ENCODE data around the gene RPL6. TPM values are rescaled to one million over a fixed set of nuclear protein-coding genes. Genes with fewer than 3 reads are reported as not detected.

RPL6 gene
- polyA plus RNA-seq, 1 of the 3 experiments (the other 2 are of a cell fraction) = 2,073 TPM

- 85% methylated on average over 5 of the region's 5 CpGs for WGBS (ENCODE audit: low lambda C conversion rate)
- H3K9ac ChIP-seq = no peak overlapping the region
- H3F3A ChIP-seq (replicated peaks; ENCODE audit: insufficient read depth) = peaks cover 38% of the 10 kb centered on the region
- ChIA-PET CTCF (interaction anchor here (0.7 to 2.3 kb wide), 2 partner anchors 14 to 203 kb away, joined by 3 to 8 read pairs; no protein-coding TSS in a partner anchor), POLR2A (no interaction called here)
- no peaks in the 10 kb centered on the region for H3K9me3 ChIP-seq
- H3K4me2 ChIP-seq = no peak overlapping the region
- H3K27me3 ChIP-seq (ENCODE audit: insufficient read depth) = no peaks in the 10 kb centered on the region
- no peaks in the 10 kb centered on the region for H3K9me2 ChIP-seq
- H3K4me3 ChIP-seq (ENCODE audit: low read depth in 2 of 2, low read length in 1 of 2) = no peak overlapping the region
- peaks cover 18% of the 10 kb centered on the region for H4K20me1 ChIP-seq (ENCODE audit: insufficient read depth)
- H2AFZ ChIP-seq (ENCODE audit: low read depth) = no peak overlapping the region
- DNase-seq = no peak
- no peak for TF ChIP-seq NRF1 (IDR thresholded peaks at IDR 0.05; ENCODE audit: low read depth, low read length)
- no peak for TF ChIP-seq IRF3 (IDR thresholded peaks at IDR 0.05; ENCODE audit: low read depth, low read length)
- TF ChIP-seq FOXJ3 (CRISPR knock-in tag; IDR thresholded peaks at IDR 0.05) = no peak
- no peak for TF ChIP-seq JUND (IDR thresholded peaks at IDR 0.05)
- TF ChIP-seq, protein P1, sequence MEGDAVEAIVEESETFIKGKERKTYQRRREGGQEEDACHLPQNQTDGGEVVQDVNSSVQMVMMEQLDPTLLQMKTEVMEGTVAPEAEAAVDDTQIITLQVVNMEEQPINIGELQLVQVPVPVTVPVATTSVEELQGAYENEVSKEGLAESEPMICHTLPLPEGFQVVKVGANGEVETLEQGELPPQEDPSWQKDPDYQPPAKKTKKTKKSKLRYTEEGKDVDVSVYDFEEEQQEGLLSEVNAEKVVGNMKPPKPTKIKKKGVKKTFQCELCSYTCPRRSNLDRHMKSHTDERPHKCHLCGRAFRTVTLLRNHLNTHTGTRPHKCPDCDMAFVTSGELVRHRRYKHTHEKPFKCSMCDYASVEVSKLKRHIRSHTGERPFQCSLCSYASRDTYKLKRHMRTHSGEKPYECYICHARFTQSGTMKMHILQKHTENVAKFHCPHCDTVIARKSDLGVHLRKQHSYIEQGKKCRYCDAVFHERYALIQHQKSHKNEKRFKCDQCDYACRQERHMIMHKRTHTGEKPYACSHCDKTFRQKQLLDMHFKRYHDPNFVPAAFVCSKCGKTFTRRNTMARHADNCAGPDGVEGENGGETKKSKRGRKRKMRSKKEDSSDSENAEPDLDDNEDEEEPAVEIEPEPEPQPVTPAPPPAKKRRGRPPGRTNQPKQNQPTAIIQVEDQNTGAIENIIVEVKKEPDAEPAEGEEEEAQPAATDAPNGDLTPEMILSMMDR (IDR thresholded peaks at IDR 0.05) = no peak
- TF ChIP-seq MXI1 (IDR thresholded peaks at IDR 0.05; ENCODE audit: low read depth, low read length) = no peak
- no peak for TF ChIP-seq SMC3 (IDR thresholded peaks at IDR 0.05; ENCODE audit: low read depth, low read length)
- TF ChIP-seq, protein P2, sequence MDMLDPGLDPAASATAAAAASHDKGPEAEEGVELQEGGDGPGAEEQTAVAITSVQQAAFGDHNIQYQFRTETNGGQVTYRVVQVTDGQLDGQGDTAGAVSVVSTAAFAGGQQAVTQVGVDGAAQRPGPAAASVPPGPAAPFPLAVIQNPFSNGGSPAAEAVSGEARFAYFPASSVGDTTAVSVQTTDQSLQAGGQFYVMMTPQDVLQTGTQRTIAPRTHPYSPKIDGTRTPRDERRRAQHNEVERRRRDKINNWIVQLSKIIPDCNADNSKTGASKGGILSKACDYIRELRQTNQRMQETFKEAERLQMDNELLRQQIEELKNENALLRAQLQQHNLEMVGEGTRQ (IDR thresholded peaks at IDR 0.05; ENCODE audit: borderline replicate concordance, low read depth, low read length) = no peak
- TF ChIP-seq RXRA (IDR thresholded peaks at IDR 0.05; ENCODE audit: borderline replicate concordance, low read depth) = no peak
- no peak for TF ChIP-seq MEF2A (IDR thresholded peaks at IDR 0.05; ENCODE audit: borderline replicate concordance, low read depth)
- TF ChIP-seq RAD21 (IDR thresholded peaks at IDR 0.05; ENCODE audit: low read length) = no peak
- no peak for TF ChIP-seq SIN3A (IDR thresholded peaks at IDR 0.05; ENCODE audit: borderline replicate concordance, low read depth, low read length)
- no peak for TF ChIP-seq NFIC (IDR thresholded peaks at IDR 0.05; ENCODE audit: borderline replicate concordance)
- TF ChIP-seq GABPA (IDR thresholded peaks at IDR 0.05; ENCODE audit: low read depth) = no peak
- no peak for TF ChIP-seq POLR2AphosphoS5 (IDR thresholded peaks at IDR 0.05; ENCODE audit: low read depth, low read length)
- no peak for TF ChIP-seq FOXM1 (IDR thresholded peaks at IDR 0.05; ENCODE audit: low read depth)
- TF ChIP-seq GATA2 (CRISPR knock-in tag; IDR thresholded peaks at IDR 0.05) = no peak
- TF ChIP-seq FOSL2 (IDR thresholded peaks at IDR 0.05; ENCODE audit: borderline replicate concordance, low read depth) = no peak
- no peak for TF ChIP-seq YY1 (IDR thresholded peaks at IDR 0.05; ENCODE audit: low read depth)
- no peak overlapping the region for H3K27ac ChIP-seq (ENCODE audit: low read depth in 2 of 2, low read length in 1 of 2)
- no peaks in the 10 kb centered on the region; a peak in 1 of 4 replicates for H3K4me1 ChIP-seq (ENCODE audit: control insufficient read depth in 1 of 2, insufficient read depth in 2 of 2, low read depth in 1 of 2, low read length in 1 of 2)
- H3K36me3 ChIP-seq (replicated peaks in 1 of 2; ENCODE audit: control insufficient read depth in 1 of 2, insufficient read depth in 2 of 2, low read length in 1 of 2) = peaks cover 17 to 23% of the 10 kb centered on the region in 2 experiments
- no peaks in the 10 kb centered on the region for H3K79me2 ChIP-seq (ENCODE audit: insufficient read depth)
Measured at GRCh38 chr12:112401054-112401453, 8.4 kb downstream of the RPL6 start.
